Astrocyte of the cerebellum (primary cell): Measurements from ENCODE around the gene CEND1.

Experiments used
- DNase-seq: peaks from one replicate; pipeline ENCODE4 v3.0.0-alpha.2; 2011; ENCODE audit warnings: low read depth
- H3K4me3 ChIP-seq: 2 replicates; pipeline ENCODE4 v1.5.1; 2011; ENCODE audit warnings: mild to moderate bottlenecking, low read depth, low read length, moderate library complexity
- CTCF ChIP-seq: IDR thresholded peaks from 2 replicates; pipeline ENCODE4 v1.5.1; 2012; ENCODE audit warnings: low read length, low read depth, moderate library complexity, mild to moderate bottlenecking; ENCODE audit errors: missing control alignments
- in situ Hi-C: cut with HindIII; loops from 2 replicates; pipeline ENCODE4 v1.10.0; 2017; ENCODE audit warnings: low sequenced_read_pairs

Gene CEND1

GRCh38 chr11:811446-812245, 21.8 kb upstream of the CEND1 start:
- no peak for TF ChIP-seq CTCF
- H3K4me3 ChIP-seq: no peak overlapping the region
- no peak for DNase-seq
- in situ Hi-C loops: no loop called here

GRCh38 chr11:810040-810567, 20.2 kb upstream of the CEND1 start:
- TF ChIP-seq CTCF: no peak
- in situ Hi-C loops: no loop called here
- peak overlapping the region; percentile 93 for H3K4me3 ChIP-seq
- no peak for DNase-seq

- in situ Hi-C loops: no loop called here
- peak within 1 kb of the TSS; percentile 93 for H3K4me3 ChIP-seq
- DNase-seq: peak; percentile 93
These were observed 19.6 kb upstream of the CEND1 start, which contains the start of gene RPLP2 for GRCh38 chr11:809287-810039. TSS of gene RPLP2 (plus strand) at chr11:809967. CDS start at chr11:810235, 268 bp downstream.

GRCh38 chr11:808427-809286, 18.8 kb upstream of the CEND1 start:
- no peak for TF ChIP-seq CTCF
- in situ Hi-C loops: no loop called here
- DNase-seq: no peak
- peak overlapping the region; percentile 93 for H3K4me3 ChIP-seq

More at GRCh38 chr11:809287-810039, 19.6 kb upstream of the CEND1 start, which contains the start of gene RPLP2:
- no peak for TF ChIP-seq CTCF

GRCh38 chr11:804599-804964, 14.7 kb upstream of the CEND1 start:
- TF ChIP-seq CTCF: no peak
- peak overlapping the region; percentile 51 for H3K4me3 ChIP-seq
- no peak for DNase-seq
- in situ Hi-C loops: no loop called here
